ENCODE data around the gene OXCT2.
"Not testable (repeated sequence)": the region's sequence is repeated elsewhere in the genome, so short reads cannot be mapped to it uniquely, and the experiment has no call there.

The OXCT2 gene

DNA sequence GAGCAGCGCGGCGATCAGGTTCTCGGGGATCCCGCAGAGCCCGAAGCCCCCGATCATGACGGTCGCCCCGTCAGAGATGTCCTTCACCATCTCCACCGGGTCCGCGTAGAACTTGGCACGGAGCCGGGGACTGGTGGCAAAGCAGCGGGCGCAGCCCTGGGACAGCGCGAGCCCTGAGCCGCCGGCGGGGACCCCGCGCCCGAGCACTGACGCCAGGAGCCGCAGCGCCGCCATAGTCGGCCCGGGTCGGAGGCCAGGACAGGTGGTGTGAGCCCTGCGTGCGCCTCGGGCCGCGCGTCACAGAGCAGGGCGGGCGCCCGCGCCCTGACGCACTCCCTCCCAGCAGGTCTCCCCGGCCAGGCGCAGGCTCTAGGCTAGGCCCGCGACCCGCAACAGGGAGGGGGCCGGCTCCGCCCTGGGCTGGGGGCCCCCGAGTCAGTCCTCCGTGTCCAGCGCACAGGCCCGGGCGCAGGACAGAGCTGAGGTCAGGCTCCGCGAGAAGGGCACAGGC is at the start of gene OXCT2:
OXCT2 (minus strand) TSS at position 327 of the 511 bp plus-strand sequence; CDS start at position 234, 93 bp downstream.
- not testable (repeated sequence) for DNase-seq (ENCODE audit: low spot score)

DNA sequence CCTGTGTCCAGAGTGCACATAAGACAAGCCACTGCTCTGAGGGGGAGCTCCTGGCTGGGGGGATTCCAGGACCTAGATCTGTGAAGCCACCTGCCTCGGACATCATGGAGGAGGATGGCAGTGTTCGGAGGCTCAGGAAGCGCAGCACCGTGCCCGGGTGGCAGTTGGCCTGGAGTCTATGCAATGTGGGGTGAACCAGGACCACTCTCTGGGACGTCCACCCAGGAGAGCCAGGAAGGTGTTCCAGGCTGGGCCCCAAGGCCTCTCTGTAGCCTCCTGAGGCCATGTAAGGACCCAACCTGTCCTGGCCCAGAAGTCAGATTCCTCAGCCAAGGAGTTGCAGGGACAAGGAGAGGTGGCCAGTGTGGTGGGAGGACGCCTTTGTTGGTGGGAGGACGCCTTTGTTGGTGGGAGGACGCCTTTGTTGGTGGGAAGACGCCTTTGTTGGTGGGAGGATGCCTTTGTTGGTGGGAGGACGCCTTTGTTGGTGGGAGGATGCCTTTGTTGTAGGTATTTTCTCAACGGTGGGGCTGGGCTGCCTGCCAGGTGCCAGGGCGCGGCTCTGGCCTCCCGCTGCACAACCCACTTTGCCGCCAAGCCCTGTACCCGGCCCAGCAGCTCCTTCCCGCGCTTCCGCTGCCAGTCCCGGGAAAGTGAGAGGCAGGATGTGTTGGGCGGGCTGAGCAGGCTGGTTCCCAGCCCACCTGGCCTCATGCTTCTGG is 48.1 kb upstream of the OXCT2 start:
- DNase-seq (ENCODE audit: low spot score), result peak; percentile 74

DNA sequence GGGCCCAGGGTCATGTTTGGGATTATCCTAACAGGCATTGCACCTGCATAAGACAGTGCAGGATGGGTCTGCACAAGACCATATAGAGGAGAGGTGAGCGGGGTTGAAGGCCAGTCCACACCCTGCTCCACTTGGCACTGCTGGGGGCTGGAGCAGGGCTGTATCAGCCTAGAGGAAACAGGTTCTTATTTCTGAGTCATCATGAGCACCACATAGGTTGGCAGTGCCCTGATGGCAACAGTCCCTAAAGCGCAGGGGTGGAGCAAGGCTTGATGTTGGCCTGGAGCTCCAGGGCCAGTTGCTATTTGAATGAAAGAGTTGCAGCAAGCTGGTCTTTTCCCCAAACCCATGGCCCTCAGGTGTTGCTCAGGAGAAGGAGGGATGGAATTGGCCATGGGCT is 47.3 kb upstream of the OXCT2 start:
- peak; percentile 64 for DNase-seq (ENCODE audit: low spot score)

DNA sequence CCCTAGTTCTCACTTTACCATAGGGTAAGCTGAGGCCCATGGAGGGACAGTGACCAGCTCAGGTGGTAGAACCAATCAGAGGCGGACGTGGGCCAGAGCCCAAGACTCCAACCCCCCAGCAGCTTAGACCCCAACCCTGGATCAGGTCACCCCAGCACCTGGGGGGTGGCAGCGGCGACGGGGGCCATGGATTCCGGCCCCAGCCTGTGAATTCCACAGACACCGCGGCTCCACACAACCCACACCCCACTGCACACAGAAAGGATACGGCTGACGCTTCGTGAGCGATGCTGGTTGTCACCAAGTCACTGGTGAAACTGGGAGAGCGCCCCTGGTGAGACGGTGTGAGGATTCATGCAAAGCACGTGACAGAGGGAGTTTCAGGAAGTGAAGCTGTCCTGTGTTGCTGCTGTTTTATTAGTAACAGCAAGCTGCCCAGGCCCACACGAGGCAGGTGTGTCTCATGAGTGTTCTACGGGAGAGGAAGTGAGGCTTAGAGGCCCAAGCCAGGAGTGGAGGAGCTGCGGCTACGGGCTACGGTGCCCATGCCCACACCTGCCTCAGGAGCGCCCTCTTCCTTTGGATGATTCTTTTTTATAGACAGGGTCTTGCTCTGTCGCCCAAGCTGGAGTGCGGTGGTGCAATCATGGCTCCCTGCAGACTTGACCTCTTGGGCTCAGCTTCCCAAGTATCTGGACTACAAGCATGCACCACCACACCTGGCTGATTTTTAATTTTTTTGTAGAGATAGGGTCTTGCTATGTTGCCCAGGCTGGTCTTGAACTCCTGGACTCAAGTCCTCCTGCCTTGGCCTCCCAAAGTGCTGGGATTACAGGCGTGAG is 46.2 kb upstream of the OXCT2 start:
- DNase-seq (ENCODE audit: low spot score), result peak; percentile 97

DNA sequence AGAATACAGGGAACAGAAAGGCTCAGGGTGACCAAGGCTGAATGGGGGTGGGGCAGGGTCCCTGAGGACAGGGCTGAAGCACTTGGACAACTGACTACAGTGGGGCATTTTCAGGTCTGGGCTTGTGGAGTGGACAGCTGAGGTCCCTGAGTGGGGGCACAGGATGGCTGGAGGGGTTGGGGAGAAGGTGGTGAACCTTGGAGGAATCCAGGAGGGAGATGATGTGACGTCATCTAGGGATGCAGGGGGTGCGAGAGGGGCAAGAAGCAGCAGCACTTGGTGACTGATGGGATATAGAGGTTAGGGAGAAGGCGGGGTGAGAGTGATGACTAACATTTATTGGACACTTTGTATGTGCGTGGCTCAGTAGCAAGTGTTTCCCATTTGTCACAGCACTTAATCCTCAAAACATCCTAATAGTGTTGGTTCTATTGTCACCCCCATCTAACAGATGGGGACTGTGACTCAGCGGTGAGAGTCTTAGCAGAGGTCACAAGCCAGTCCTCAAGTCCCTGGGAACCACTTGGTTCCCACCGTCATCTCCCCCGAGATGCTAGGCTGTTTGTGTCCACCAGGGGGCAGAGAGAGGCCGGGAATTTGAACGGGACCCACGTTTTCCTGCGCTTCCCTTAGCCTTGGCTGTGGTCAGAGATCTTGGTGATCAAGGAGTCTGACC is 45.4 kb upstream of the OXCT2 start:
- DNase-seq (ENCODE audit: low spot score), result peak; percentile 80

DNA sequence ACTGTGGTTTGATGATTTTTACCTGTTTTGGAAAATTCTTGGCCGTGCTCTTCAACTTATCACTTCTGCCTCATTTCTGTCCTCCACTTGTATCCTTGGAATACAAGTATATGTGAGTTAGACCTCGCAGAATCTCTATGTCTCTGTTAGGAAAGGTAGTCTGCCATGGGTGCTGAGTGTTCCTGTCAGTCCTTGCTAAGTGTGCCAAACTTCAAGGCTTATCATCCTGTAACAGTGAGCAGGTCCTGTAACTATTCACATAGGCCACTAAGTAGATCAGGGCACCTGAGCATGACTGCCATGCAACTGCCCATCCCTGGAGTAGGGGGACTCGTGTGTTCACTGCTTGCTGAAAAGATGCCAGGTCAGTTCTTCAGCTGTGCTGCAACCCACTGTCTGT is 41.8 kb upstream of the OXCT2 start:
- no peak for DNase-seq (ENCODE audit: low spot score)

DNA sequence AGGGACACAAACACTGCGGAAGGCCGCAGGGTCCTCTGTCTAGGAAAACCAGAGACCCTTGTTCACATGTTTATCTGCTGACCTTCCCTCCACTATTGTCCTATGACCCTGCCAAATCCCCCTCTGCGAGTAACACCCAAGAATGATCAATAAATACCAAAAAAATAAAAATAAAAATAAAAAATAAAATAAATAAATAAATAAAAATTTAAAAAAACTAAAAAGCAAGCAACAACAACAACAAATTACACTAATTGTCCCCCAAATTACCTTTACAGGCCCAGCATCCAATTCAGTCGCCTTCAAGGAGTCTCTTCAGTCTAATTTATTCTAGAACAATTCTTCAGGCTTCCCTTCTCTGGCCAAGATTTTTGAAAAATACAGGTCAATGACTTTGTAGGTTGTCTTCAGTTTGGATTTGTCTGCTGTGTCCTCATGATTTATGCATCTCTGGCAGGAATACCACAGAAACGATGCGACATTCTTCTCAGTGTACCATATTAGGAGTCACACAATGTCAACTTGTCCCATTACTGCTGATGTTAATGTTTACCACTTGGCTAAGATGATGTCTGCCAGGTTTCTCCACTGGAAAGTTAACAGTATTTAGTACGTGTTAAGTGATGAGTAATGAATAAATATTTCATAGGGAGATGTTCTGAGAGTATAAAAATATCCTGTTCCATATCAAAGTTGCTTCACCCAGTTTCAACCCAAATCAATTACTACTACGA is 37.8 kb upstream of the OXCT2 start:
- DNase-seq (ENCODE audit: low spot score), result no peak

DNA sequence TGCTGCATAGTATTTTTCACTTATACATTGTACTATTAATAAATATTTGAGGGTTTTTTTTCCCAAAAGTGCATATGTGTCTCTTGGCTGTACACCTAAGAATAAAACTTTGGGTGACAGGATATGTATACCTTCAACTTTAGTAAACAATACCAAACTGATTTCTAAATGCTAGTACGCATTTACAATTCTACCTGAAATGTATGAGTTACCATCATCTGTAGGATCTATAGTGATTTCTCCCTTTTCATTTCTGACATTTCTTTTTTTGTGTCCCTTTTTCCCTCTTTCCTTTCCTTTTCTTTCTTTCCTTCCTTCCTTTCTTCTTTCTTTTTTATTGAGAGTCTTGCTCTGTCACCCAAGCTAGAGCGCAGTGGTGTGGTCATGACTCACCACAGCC is 34.2 kb upstream of the OXCT2 start:
- DNase-seq (ENCODE audit: low spot score), result no peak

DNA sequence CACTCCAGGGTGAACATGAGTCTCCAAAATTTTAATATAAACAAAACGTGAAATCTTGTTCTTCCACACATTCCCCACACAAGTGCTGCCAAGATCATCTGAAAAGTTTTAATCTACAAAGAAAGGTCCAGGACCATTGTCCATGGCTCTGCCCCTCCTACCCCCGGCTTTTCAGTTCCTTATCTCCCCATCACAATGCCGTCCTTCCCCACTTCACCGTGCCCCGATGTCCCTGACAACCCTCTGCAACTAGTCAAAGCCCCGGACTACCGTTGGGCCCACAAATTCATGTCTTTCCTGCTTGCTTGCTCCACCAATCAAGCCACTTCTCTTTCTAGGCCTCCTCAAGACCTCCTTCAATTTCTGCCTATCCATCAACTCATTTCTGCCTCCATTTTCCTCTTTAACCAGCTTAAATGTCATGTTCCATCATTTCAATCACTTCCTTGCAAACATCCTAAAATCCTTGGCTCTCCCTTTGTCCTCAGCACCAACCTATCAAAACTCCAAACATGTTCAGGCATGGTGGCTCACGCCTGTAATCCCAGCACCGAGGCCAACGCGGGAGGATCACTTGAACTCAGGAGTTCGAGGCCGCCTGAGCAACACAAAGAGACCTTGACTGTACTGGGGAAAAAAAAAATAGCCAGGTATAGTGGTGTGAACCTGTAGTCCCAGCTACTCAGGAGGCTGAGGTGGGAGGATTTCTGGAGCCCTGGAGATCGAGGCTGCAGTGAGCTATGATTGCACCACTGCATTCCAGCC is 31.5 kb upstream of the OXCT2 start:
- DNase-seq (ENCODE audit: low spot score), result no peak

DNA sequence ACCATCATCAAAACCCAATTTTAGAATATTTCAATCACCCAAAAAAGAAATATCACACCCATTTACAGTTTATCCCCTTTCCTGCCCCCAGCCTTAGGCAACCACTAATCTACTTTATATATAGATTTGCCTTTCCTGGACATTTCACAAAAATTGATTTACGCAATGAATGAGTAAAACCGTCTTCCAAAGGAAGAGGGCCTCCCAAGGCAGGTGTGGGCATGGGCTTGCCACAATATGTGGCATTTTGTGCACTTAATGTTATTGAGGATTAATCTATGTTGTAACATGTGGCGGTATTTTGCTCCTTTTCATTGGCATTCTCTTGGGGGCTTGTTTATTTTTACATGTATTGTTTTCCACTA is 29.3 kb upstream of the OXCT2 start:
- DNase-seq (ENCODE audit: low spot score), result no peak

DNA sequence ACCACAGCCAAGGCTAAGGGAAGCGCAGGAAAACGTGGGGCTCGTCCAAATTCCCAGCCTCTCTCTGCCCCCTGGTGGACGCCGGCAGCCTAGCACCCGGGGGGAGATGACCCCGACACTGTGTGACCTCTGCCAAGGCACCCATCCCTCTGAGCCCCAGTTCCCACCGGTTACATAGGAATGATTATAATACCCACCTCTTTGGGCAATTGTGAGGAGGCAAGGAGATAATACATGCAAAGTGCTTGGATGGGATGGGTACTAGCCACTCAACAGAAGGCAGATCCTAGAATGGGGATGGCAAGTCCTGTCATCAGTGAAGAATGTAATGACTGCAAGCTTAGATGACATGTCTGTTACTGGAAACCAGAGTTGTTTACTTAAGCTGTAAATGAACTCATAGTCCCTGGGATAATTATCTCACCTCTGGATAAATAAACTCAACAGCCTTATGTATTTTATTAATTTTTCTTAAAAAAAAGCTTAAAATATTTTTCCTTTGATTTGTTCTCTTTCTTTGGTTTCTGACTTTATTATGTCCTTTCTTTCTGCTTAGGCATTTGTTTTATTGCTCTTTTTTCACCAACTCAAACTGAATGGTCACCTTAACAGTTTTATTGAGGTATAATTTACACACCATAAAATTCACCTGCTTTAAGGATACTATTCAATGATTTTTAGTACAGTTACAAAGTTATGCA is 28.8 kb upstream of the OXCT2 start:
- DNase-seq (ENCODE audit: low spot score), result peak; percentile 88

DNA sequence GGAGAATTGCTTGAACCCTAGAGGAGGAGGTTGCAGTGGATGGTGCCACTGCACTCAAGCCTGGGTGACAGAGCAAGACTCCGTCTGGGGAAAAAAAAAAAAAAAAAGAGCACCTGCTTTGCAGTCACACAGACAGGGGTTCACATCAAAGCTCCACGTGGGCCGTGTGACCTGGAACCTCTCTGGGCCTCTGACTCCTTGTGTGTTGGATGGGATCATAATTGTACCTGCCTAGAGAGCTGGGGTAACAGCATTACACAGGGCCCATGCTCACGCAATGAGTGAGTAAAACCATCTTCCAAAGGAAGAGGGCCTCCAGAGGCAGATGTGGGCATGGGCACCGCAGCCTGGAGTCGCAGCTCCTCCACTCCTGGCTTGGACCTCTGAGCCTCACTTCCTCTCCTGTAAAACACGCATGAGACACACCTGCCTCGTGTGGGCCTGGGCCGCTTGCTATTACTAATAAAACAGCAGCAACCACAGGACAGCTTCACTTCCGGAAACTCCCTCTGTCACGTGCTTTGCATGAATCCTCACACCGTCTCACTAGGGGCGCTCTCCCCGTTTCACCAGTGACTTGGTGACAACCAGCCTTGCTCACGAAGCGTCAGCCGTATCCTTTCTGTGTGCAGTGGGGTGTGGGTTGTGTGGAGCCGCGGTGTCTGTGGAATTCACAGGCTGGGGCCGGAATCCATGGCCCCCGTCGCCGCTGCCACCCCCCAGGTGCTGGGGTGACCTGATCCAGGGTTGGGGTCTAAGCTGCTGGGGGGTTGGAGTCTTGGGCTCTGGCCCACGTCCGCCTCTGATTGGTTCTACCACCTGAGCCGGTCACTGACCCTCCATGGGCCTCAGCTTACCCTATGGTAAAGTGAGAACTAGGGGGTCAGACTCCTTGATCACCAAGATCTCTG is 28.0 kb upstream of the OXCT2 start:
- peak; percentile 97 for DNase-seq (ENCODE audit: low spot score)

DNA sequence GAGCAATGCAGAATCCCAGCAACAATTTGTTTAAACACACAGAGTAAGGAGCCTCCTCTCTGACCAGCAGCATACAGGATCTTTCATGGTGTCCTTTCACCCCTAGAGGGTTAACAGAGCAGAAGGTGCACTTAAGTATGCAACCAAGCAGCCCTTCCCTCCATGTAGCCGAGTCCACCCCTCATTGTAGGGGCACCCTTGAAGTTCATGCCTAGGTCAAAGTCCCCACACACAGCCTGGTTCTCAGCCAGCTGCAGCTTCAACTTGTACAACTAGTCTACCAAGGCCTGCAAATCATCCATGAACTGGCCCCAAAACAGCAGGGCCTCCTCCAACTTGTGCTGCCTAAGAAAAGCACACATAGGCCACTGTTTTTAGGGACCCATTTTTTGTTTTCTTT is 24.5 kb upstream of the OXCT2 start:
- DNase-seq (ENCODE audit: low spot score), result no peak

DNA sequence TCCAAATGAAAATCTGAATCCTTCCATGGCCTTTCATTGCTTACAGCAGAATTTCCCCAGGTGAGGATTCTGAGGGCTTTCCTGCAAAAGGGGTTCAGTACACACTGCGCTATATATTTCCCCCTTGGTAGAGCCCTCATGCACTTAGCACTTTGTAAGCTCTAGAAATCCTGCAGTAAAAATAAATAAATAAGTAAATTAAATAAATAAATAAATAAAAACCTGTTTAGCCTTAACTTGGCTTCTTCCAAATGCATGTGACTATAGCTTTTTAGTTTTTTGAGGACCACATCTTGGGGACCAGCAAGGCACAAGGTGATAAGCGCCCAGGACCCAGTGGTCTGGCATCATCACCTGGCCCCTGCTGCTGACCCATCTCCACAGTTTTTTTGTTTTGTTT is 20.7 kb upstream of the OXCT2 start:
- DNase-seq (ENCODE audit: low spot score), result no peak

DNA sequence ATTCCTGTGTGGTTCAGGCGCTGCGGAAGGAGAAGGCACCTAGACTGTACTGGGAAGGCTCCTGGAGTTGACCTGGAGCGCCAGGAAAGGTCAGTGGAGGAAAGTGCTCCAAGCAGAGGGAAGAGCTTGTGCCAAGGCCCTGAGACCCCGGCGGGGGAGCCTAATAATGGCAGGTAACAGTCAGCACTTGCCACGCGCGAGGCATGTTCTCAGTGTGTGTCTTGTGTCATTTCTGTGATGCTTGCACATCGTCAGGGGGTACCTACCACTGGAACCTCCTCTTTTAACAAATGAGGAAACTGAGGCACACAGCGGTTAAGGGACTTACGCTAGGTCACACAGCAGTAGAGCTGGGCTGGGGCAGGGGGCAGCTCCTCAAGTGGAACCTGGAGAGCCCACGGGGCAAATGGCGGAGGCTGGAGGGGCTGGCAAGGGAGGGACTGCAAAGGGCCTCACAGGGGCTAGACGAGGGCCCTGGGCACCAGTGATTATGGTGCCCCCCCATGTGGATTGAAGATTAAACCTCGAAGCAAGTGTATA is 18.5 kb upstream of the OXCT2 start:
- no peak for DNase-seq (ENCODE audit: low spot score)

DNA sequence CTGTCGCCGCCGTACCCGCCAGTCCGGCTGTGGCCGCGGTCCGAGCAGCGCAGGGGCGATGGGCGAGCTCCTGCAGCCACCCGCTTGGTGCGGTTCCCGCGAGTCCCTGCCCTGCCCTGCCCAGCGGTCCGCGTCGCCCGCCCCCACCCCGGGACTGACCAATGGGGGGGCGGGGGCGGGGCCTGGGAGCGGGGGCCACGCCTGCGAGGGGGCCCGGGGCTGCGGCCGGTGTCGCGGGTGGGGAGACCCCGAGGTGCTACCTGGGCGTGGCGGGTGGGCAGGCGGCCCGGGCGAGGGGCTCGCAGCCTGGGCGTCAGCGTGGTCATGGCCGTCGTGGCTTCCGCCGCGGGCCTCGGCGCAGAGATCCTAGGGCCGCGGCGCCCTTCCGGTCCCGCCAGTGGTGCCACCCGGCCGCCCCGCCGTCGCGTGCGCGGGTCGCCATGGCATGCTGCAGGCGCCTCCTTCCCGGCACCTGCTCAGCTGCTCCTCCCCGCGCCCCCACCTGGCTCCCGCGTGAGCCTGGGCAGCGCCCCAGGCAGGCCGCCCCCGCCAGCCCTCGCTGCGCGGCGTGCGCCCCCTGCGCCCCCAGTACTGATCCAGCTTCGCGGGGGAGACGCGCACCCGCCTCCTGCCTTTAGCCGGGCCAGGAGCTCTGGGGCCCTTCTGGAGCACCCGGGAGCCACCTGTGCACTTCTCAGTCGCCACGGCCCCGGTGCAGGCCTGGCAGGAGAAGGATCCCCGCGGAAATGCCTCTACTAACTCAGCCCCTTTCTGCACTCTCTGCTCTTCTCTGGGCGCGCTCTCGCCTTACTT is 17.8 kb upstream of the OXCT2 start, which contains the start of gene BMP8B:
BMP8B (minus strand) TSS at position 108 of the 813 bp plus-strand sequence. CDS start 380 bp downstream, outside the sequence.
- peak; percentile 70 for DNase-seq (ENCODE audit: low spot score)

DNA sequence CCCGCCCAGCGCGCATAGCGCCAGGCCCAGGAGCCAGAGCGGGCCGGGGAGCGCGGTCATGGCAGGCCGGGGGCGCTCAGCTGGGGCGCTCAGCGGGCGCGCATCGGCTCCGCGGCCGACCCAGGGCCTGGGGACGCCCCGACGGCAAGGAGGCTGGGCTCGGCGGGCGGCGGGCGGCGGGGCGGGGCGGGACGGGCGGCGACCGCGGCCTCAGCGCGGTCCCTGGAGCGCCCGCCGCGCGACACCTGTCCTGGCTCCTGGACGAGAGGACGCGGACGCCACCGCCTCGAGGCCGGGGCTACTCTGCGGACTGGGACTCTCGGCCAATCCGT is 17.2 kb upstream of the OXCT2 start:
- no peak for DNase-seq (ENCODE audit: low spot score)

DNA sequence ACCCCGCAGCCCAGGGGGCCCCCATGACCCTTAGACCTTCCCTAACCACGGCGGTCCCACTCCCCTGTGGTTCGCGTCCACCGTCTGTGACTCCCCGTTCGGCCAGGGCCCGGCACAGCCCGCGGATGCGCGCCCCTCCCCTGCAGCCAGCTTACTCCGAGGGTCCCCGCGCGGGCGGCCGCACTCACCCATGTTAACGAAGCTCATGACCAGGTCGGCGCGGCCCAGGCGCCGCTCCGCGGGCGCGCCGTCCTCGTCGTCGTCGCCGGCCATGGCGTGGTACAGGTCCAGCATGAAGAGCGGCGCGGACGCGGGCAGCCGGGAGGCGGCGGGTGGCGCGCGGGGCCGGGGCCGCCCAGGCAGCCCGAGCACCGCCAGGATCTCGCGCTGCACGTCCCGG is 16.8 kb upstream of the OXCT2 start:
- not testable (repeated sequence) for DNase-seq (ENCODE audit: low spot score)
